ENCODE results near the gene RPS21. TPM values are rescaled to one million over a fixed set of nuclear protein-coding genes. Genes with fewer than 3 reads are reported as not detected.

Gene RPS21
- total RNA-seq, 2 donors from 2014 or later, result 1,506 to 4,377 TPM

DNA sequence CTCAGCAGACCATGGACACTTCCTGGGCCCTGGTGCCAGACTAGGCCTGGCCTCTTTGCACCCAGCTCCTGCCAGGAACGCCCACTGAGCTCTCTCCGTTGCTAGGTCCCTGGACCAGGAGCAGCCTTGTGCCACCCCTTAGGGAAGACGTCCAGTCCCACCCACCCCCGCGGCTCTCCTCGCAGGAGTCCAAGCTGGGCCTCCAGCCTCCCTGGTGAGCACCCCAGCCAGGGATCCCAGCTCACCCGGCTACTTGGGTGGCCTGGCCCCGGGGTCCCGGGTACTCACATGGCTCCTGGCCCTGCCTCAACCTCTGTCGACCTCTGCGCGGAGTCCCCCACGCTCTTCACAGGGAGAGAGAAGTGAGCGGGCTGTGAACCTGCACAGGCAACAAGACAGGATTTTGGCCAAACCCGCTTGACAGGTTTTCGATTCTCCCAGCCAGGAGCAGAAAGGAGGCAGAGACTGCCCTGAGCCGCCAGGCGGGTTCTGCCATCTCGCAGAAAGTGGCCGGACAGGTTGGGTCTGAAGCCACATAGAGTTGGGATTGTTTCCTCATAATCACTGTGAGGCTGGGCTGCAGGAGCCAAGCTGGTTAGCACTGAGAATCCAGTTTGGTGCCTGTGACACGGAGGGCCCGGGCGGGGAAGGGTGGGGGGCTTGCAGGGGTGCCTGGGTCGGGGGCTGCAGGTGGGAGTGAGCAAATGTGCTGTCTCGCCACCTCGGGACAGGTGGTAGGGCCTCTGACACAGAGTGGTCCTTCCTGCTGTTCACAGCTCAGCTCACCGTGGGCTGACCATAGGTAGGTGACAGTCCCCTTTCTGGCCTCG lies 40.5 kb downstream of the RPS21 start, which contains the start of gene RBBP8NL:
Gene RBBP8NL, minus strand, starts transcription at position 368 of the 830 bp plus-strand sequence. CDS start 7,892 bp downstream, outside the sequence.
- 58% methylated on average over 28 of the region's 28 CpGs for WGBS
- H3K36me3 ChIP-seq, result no peaks in the 10 kb centered on the region
- peak; percentile 96 for DNase-seq (ENCODE audit: low spot score)
- peaks cover 6% of the 10 kb centered on the region for H3K4me1 ChIP-seq (replicated peaks)
- no peaks in the 10 kb centered on the region for H3K27me3 ChIP-seq (replicated peaks; ENCODE audit: insufficient read depth)
- H3K27ac ChIP-seq, result peak within 1 kb of the TSS in 1 of 2 donors; percentile 67
- intact Hi-C loops (cut with DNase I), result no loop called here
- H3K9me3 ChIP-seq, result no peaks in the 10 kb centered on the region
- TF ChIP-seq POLR2A (IDR thresholded peaks at IDR 0.05) (no peak), POLR2AphosphoS5 (IDR thresholded peaks at IDR 0.05) (peak; percentile 96)
- TF ChIP-seq, protein P1, sequence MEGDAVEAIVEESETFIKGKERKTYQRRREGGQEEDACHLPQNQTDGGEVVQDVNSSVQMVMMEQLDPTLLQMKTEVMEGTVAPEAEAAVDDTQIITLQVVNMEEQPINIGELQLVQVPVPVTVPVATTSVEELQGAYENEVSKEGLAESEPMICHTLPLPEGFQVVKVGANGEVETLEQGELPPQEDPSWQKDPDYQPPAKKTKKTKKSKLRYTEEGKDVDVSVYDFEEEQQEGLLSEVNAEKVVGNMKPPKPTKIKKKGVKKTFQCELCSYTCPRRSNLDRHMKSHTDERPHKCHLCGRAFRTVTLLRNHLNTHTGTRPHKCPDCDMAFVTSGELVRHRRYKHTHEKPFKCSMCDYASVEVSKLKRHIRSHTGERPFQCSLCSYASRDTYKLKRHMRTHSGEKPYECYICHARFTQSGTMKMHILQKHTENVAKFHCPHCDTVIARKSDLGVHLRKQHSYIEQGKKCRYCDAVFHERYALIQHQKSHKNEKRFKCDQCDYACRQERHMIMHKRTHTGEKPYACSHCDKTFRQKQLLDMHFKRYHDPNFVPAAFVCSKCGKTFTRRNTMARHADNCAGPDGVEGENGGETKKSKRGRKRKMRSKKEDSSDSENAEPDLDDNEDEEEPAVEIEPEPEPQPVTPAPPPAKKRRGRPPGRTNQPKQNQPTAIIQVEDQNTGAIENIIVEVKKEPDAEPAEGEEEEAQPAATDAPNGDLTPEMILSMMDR (IDR thresholded peaks at IDR 0.05), result peak in 2 of 4 experiments; percentile 57 to 59
- peak within 1 kb of the TSS; percentile 20 to 35 for H3K4me3 ChIP-seq

DNA sequence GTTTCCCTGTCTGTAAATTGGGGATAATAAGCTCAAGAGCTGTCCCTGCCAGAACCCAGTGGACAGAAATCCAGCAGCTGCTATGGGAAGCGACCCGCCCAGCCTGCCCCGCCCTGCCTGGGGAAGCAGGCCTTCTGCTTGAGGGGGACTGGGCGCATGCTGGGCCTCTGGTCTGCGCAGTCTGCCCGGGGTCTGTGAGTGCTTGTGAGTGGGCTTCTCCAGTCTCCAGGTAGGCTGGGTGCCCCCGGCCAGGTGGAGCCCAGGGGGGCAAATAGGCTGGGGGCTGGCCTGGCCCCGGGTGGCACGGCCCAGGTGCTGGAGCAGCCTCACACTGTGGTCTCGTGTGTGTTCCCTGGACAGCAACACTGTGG lies 41.1 kb downstream of the RPS21 start:
- TF ChIP-seq POLR2A (IDR thresholded peaks at IDR 0.05), result no peak
- TF ChIP-seq POLR2AphosphoS5 (IDR thresholded peaks at IDR 0.05), result no peak
- TF ChIP-seq, protein P1 (IDR thresholded peaks at IDR 0.05), result no peak
- peaks cover 6% of the 10 kb centered on the region for H3K4me1 ChIP-seq (replicated peaks)
- WGBS, result 86% methylated on average over 10 of the region's 10 CpGs
- no peaks in the 10 kb centered on the region for H3K9me3 ChIP-seq
- H3K27me3 ChIP-seq (replicated peaks; ENCODE audit: insufficient read depth), result no peaks in the 10 kb centered on the region
- H3K36me3 ChIP-seq, result no peaks in the 10 kb centered on the region
- intact Hi-C loops (cut with DNase I), result no loop called here
- peak overlapping the region in 1 of 2 donors; percentile 50 for H3K27ac ChIP-seq
- DNase-seq (ENCODE audit: low spot score), result no peak
- no peak overlapping the region for H3K4me3 ChIP-seq

DNA sequence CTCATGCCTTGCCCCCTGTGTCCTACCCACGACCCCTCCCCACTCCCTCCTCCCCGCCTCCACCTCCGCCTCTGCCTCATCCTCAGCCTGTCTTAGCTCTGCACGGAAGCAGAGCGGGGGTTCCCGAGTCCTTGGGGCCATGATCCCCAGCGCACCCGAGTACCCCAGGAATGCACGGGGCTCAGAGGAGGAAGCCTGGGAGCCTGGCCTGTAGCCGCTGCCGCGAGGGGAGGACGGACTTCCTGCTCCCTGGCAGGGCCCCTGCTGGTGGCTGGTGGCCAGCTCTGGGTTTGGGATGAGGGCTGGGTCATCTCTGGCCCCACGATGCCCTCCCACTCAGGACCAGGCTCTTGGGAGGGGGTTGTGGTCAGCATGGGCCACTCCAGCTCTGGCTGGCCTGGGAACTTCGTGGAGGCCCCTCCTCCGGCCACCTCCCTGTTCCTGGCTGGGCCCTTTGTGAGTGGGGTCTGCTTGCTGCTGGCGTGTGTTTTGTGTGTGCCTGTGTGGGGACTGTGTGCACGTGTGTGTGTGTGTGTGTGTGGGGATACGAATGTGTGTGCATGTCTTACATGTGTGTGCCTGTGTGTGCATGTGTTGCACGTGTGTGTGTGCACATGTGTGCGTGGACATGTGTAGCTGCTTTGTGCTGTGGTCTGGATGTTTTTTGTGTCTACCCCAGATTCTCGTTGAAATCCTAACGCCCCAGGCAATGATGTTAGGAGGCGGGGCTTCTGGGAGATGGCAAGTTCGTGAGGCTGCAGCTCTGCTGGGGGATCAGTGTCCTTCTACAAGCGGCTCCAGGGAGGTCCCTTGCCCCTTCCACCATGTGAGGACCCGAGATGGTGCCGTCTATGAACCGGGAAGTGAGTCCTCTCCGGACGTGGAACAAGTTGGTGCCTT lies 41.7 kb downstream of the RPS21 start:
- intact Hi-C loops (cut with DNase I), result no loop called here
- no peak overlapping the region for H3K4me3 ChIP-seq
- no peaks in the 10 kb centered on the region for H3K9me3 ChIP-seq
- H3K27ac ChIP-seq, result no peak overlapping the region
- no peak for DNase-seq (ENCODE audit: low spot score)
- TF ChIP-seq POLR2AphosphoS5 (IDR thresholded peaks at IDR 0.05) (no peak), POLR2A (IDR thresholded peaks at IDR 0.05) (no peak)
- TF ChIP-seq, protein P1 (IDR thresholded peaks at IDR 0.05), result no peak
- H3K36me3 ChIP-seq, result no peaks in the 10 kb centered on the region
- H3K4me1 ChIP-seq (replicated peaks), result peaks cover 11% of the 10 kb centered on the region
- H3K27me3 ChIP-seq (replicated peaks; ENCODE audit: insufficient read depth), result no peaks in the 10 kb centered on the region
- 71% methylated on average over 26 of the region's 31 CpGs for WGBS

DNA sequence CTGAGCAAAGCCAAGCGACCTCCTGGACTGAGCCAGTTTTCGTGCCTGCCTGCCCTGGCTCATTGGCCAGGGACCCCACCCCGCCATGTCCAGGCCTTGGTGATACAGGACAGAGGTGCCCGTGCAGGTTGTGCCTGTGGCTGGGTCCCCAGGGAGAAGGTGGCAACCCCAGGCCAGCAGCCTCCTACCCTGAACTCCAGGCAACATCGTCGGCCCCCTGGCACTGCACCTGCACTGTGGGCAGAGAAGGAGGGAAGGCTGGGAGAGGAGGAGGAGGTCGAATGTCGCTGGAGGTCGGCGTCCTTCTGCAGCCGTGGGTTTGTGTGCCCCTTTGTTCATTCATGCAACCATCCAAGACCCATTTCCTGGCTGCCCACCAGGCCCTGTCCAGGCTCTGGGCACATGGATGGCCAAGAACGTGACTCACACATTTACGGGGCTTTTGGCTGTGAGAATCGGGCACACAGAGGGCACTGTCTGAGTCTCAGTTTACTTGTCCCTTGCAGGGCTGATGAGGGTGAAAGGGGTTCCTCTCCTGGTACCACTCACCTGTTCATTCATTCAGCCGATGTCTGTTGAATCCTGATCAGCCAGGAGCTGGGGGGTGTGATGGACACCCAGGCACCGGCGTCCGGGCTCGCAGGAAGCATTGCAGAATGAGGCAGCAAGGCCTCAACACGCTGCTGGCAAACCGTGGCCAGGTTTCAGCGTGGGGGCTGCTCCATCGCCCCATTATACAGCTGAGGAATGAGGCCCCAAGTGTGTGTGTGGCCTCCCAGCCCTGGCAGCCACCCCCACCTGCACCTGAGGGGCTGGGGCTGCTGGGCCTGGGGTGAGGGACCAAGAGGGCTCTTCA lies 42.8 kb downstream of the RPS21 start:
- Histone ChIP-seq H3K4me1 (replicated peaks) (peaks cover 16% of the 10 kb centered on the region), H3K9me3 (no peaks in the 10 kb centered on the region), H3K36me3 (no peaks in the 10 kb centered on the region), H3K27ac (no peak overlapping the region), H3K27me3 (replicated peaks; ENCODE audit: insufficient read depth) (no peaks in the 10 kb centered on the region), H3K4me3 (no peak overlapping the region)
- 85% methylated on average over 19 of the region's 23 CpGs for whole genome bisulfite sequencing
- TF ChIP-seq POLR2A (IDR thresholded peaks at IDR 0.05), result no peak
- TF ChIP-seq, protein P1 (IDR thresholded peaks at IDR 0.05), result no peak
- TF ChIP-seq POLR2AphosphoS5 (IDR thresholded peaks at IDR 0.05), result no peak
- intact Hi-C loops (cut with DNase I), result no loop called here
- DNase-seq (ENCODE audit: low spot score), result no peak
